ENCODE measurements around the gene TENT5A.

TENT5A gene

GRCh38 chr6:81718126-81718525, 34.4 kb downstream of the TENT5A start:
- no peak for TF ChIP-seq FOXP2 (optimal IDR thresholded peaks at IDR 0.05; ENCODE audit: borderline replicate concordance, extremely low read depth, extremely low read length, insufficient read depth)
- TF ChIP-seq REST (IDR thresholded peaks at IDR 0.05; ENCODE audit: insufficient read depth in 1 of 2, low read depth in 2 of 2, low read length in 2 of 2): no peak
- no peak for TF ChIP-seq POLR2AphosphoS5 (IDR thresholded peaks at IDR 0.05; ENCODE audit: low read depth, low read length)
- TF ChIP-seq TAF1 (IDR thresholded peaks at IDR 0.05; ENCODE audit: borderline replicate concordance, insufficient read depth, low read length): no peak
- no peak for TF ChIP-seq SIN3A (IDR thresholded peaks at IDR 0.05; ENCODE audit: borderline replicate concordance, insufficient read depth, low read length)

- no peak for TF ChIP-seq POLR2AphosphoS5 (IDR thresholded peaks at IDR 0.05; ENCODE audit: low read depth, low read length)
- TF ChIP-seq REST (IDR thresholded peaks at IDR 0.05; ENCODE audit: insufficient read depth in 1 of 2, low read depth in 2 of 2, low read length in 2 of 2): no peak
- TF ChIP-seq FOXP2 (optimal IDR thresholded peaks at IDR 0.05; ENCODE audit: borderline replicate concordance, extremely low read depth, extremely low read length, insufficient read depth): no peak
- no peak for TF ChIP-seq TAF1 (IDR thresholded peaks at IDR 0.05; ENCODE audit: borderline replicate concordance, insufficient read depth, low read length)
- no peak for TF ChIP-seq SIN3A (IDR thresholded peaks at IDR 0.05; ENCODE audit: borderline replicate concordance, insufficient read depth, low read length)
These were observed 37.8 kb downstream of the TENT5A start for GRCh38 chr6:81714684-81715083.

- no peak for TF ChIP-seq POLR2AphosphoS5 (IDR thresholded peaks at IDR 0.05; ENCODE audit: low read depth, low read length)
- no peak for TF ChIP-seq SIN3A (IDR thresholded peaks at IDR 0.05; ENCODE audit: borderline replicate concordance, insufficient read depth, low read length)
These were observed 39.3 kb downstream of the TENT5A start for GRCh38 chr6:81713205-81713604.

GRCh38 chr6:81708113-81708699, 44.3 kb downstream of the TENT5A start:
- no peak for TF ChIP-seq REST (IDR thresholded peaks at IDR 0.05; ENCODE audit: insufficient read depth in 1 of 2, low read depth in 2 of 2, low read length in 2 of 2)
- no peak for TF ChIP-seq POLR2AphosphoS5 (IDR thresholded peaks at IDR 0.05; ENCODE audit: low read depth, low read length)
- TF ChIP-seq SIN3A (IDR thresholded peaks at IDR 0.05; ENCODE audit: borderline replicate concordance, insufficient read depth, low read length): no peak
- TF ChIP-seq TAF1 (IDR thresholded peaks at IDR 0.05; ENCODE audit: borderline replicate concordance, insufficient read depth, low read length): no peak
- TF ChIP-seq FOXP2 (optimal IDR thresholded peaks at IDR 0.05; ENCODE audit: borderline replicate concordance, extremely low read depth, extremely low read length, insufficient read depth): no peak

- peak; percentile 25; the same call in 1 of the 2 replicates for TF ChIP-seq POLR2AphosphoS5 (IDR thresholded peaks at IDR 0.05; ENCODE audit: low read depth, low read length)
- TF ChIP-seq TAF1 (IDR thresholded peaks at IDR 0.05; ENCODE audit: borderline replicate concordance, insufficient read depth, low read length): no peak
- peak; percentile 41; the same call in 1 of the 2 replicates for TF ChIP-seq SIN3A (IDR thresholded peaks at IDR 0.05; ENCODE audit: borderline replicate concordance, insufficient read depth, low read length)
- TF ChIP-seq REST (IDR thresholded peaks at IDR 0.05; ENCODE audit: insufficient read depth in 1 of 2, low read depth in 2 of 2, low read length in 2 of 2): peak in 1 of 2 experiments; percentile 48; a peak in 1 of 4 replicates
- no peak for TF ChIP-seq FOXP2 (optimal IDR thresholded peaks at IDR 0.05; ENCODE audit: borderline replicate concordance, extremely low read depth, extremely low read length, insufficient read depth)
These were observed 47.8 kb downstream of the TENT5A start for GRCh38 chr6:81704700-81705099.

All from PFSK-1 (cell line).